ENCODE measurements around the gene HPS6.
A peak's percentile ranks its signal among the peaks of the same experiment; 100 is the strongest.

The HPS6 gene

GRCh38 chr10:102083541-102083940 is 18.4 kb downstream of the HPS6 start:
- Histone ChIP-seq H3K9ac (ENCODE audit: low read length) (no peak overlapping the region), H3K27ac (ENCODE audit: low read length) (no peak overlapping the region), H3K27me3 (ENCODE audit: control insufficient read depth, insufficient read depth, low read length) (no peaks in the 10 kb centered on the region), H3K36me3 (ENCODE audit: control insufficient read depth, low read depth, low read length) (no peaks in the 10 kb centered on the region), H3K4me1 (ENCODE audit: control insufficient read depth, low read depth, low read length) (no peaks in the 10 kb centered on the region), H3K4me3 (ENCODE audit: low read length) (no peak overlapping the region), H3K9me3 (ENCODE audit: control insufficient read depth, low read depth, low read length) (no peaks in the 10 kb centered on the region)

GRCh38 chr10:102085336-102085735 is 20.2 kb downstream of the HPS6 start:
- H3K4me1 ChIP-seq (ENCODE audit: control insufficient read depth, low read depth, low read length) = no peaks in the 10 kb centered on the region
- H3K36me3 ChIP-seq (ENCODE audit: control insufficient read depth, low read depth, low read length) = no peaks in the 10 kb centered on the region
- no peak overlapping the region for H3K27ac ChIP-seq (ENCODE audit: low read length)
- H3K27me3 ChIP-seq (ENCODE audit: control insufficient read depth, insufficient read depth, low read length) = no peaks in the 10 kb centered on the region
- H3K9me3 ChIP-seq (ENCODE audit: control insufficient read depth, low read depth, low read length) = no peaks in the 10 kb centered on the region
- no peak overlapping the region for H3K9ac ChIP-seq (ENCODE audit: low read length)
- no peak overlapping the region for H3K4me3 ChIP-seq (ENCODE audit: low read length)

GRCh38 chr10:102086196-102086595 is 21.0 kb downstream of the HPS6 start:
- Histone ChIP-seq H3K27ac (ENCODE audit: low read length) (no peak overlapping the region), H3K9ac (ENCODE audit: low read length) (no peak overlapping the region), H3K36me3 (ENCODE audit: control insufficient read depth, low read depth, low read length) (no peaks in the 10 kb centered on the region), H3K9me3 (ENCODE audit: control insufficient read depth, low read depth, low read length) (no peaks in the 10 kb centered on the region), H3K4me3 (ENCODE audit: low read length) (no peak overlapping the region), H3K4me1 (ENCODE audit: control insufficient read depth, low read depth, low read length) (no peaks in the 10 kb centered on the region), H3K27me3 (ENCODE audit: control insufficient read depth, insufficient read depth, low read length) (no peaks in the 10 kb centered on the region)

GRCh38 chr10:102090772-102091171 is 25.6 kb downstream of the HPS6 start:
- Histone ChIP-seq H3K27ac (ENCODE audit: low read length) (no peak overlapping the region), H3K9me3 (ENCODE audit: control insufficient read depth, low read depth, low read length) (no peaks in the 10 kb centered on the region), H3K9ac (ENCODE audit: low read length) (no peak overlapping the region), H3K4me1 (ENCODE audit: control insufficient read depth, low read depth, low read length) (no peaks in the 10 kb centered on the region), H3K36me3 (ENCODE audit: control insufficient read depth, low read depth, low read length) (no peaks in the 10 kb centered on the region), H3K27me3 (ENCODE audit: control insufficient read depth, insufficient read depth, low read length) (no peaks in the 10 kb centered on the region), H3K4me3 (ENCODE audit: low read length) (no peak overlapping the region)

- Histone ChIP-seq H3K9me3 (ENCODE audit: control insufficient read depth, low read depth, low read length) (no peaks in the 10 kb centered on the region), H3K27me3 (ENCODE audit: control insufficient read depth, insufficient read depth, low read length) (no peaks in the 10 kb centered on the region), H3K4me1 (ENCODE audit: control insufficient read depth, low read depth, low read length) (no peaks in the 10 kb centered on the region), H3K36me3 (ENCODE audit: control insufficient read depth, low read depth, low read length) (peaks cover 6% of the 10 kb centered on the region), H3K9ac (ENCODE audit: low read length) (no peak overlapping the region), H3K27ac (ENCODE audit: low read length) (no peak overlapping the region), H3K4me3 (ENCODE audit: low read length) (no peak overlapping the region)
Measured at GRCh38 chr10:102096449-102096848, 31.3 kb downstream of the HPS6 start.

- no peaks in the 10 kb centered on the region for H3K9me3 ChIP-seq (ENCODE audit: control insufficient read depth, low read depth, low read length)
- H3K4me1 ChIP-seq (ENCODE audit: control insufficient read depth, low read depth, low read length) = no peaks in the 10 kb centered on the region
- H3K4me3 ChIP-seq (ENCODE audit: low read length) = no peak overlapping the region
- no peak overlapping the region for H3K27ac ChIP-seq (ENCODE audit: low read length)
- H3K9ac ChIP-seq (ENCODE audit: low read length) = no peak overlapping the region
- no peaks in the 10 kb centered on the region for H3K27me3 ChIP-seq (ENCODE audit: control insufficient read depth, insufficient read depth, low read length)
- H3K36me3 ChIP-seq (ENCODE audit: control insufficient read depth, low read depth, low read length) = peaks cover 18% of the 10 kb centered on the region
Measured at GRCh38 chr10:102101152-102101551, 36.0 kb downstream of the HPS6 start.

GRCh38 chr10:102102421-102102820 is 37.3 kb downstream of the HPS6 start:
- Histone ChIP-seq H3K36me3 (ENCODE audit: control insufficient read depth, low read depth, low read length) (peaks cover 26% of the 10 kb centered on the region), H3K4me3 (ENCODE audit: low read length) (no peak overlapping the region)

GRCh38 chr10:102106998-102107397 is 41.8 kb downstream of the HPS6 start:
- Histone ChIP-seq H3K4me1 (ENCODE audit: control insufficient read depth, low read depth, low read length) (no peaks in the 10 kb centered on the region), H3K9me3 (ENCODE audit: control insufficient read depth, low read depth, low read length) (no peaks in the 10 kb centered on the region), H3K36me3 (ENCODE audit: control insufficient read depth, low read depth, low read length) (peaks cover 62% of the 10 kb centered on the region), H3K27ac (ENCODE audit: low read length) (no peak overlapping the region), H3K4me3 (ENCODE audit: low read length) (no peak overlapping the region), H3K27me3 (ENCODE audit: control insufficient read depth, insufficient read depth, low read length) (no peaks in the 10 kb centered on the region), H3K9ac (ENCODE audit: low read length) (no peak overlapping the region)

More at GRCh38 chr10:102102421-102102820, 37.3 kb downstream of the HPS6 start:
- H3K27me3 ChIP-seq (ENCODE audit: control insufficient read depth, insufficient read depth, low read length) = no peaks in the 10 kb centered on the region
- H3K9ac ChIP-seq (ENCODE audit: low read length) = no peak overlapping the region
- H3K9me3 ChIP-seq (ENCODE audit: control insufficient read depth, low read depth, low read length) = no peaks in the 10 kb centered on the region
- H3K27ac ChIP-seq (ENCODE audit: low read length) = no peak overlapping the region
- H3K4me1 ChIP-seq (ENCODE audit: control insufficient read depth, low read depth, low read length) = no peaks in the 10 kb centered on the region

GRCh38 chr10:102109166-102110116 is 44.3 kb downstream of the HPS6 start:
- peaks cover 59% of the 10 kb centered on the region for H3K36me3 ChIP-seq (ENCODE audit: control insufficient read depth, low read depth, low read length)
- no peaks in the 10 kb centered on the region for H3K27me3 ChIP-seq (ENCODE audit: control insufficient read depth, insufficient read depth, low read length)
- H3K9ac ChIP-seq (ENCODE audit: low read length) = no peak overlapping the region
- no peaks in the 10 kb centered on the region for H3K9me3 ChIP-seq (ENCODE audit: control insufficient read depth, low read depth, low read length)
- peaks cover 11% of the 10 kb centered on the region for H3K4me1 ChIP-seq (ENCODE audit: control insufficient read depth, low read depth, low read length)
- H3K27ac ChIP-seq (ENCODE audit: low read length) = no peak overlapping the region
- H3K4me3 ChIP-seq (ENCODE audit: low read length) = no peak overlapping the region

- no peaks in the 10 kb centered on the region for H3K27me3 ChIP-seq (ENCODE audit: control insufficient read depth, insufficient read depth, low read length)
- H3K4me1 ChIP-seq (ENCODE audit: control insufficient read depth, low read depth, low read length) = peaks cover 22% of the 10 kb centered on the region
- no peaks in the 10 kb centered on the region for H3K9me3 ChIP-seq (ENCODE audit: control insufficient read depth, low read depth, low read length)
- peaks cover 50% of the 10 kb centered on the region for H3K36me3 ChIP-seq (ENCODE audit: control insufficient read depth, low read depth, low read length)
- H3K9ac ChIP-seq (ENCODE audit: low read length) = no peak overlapping the region
- H3K4me3 ChIP-seq (ENCODE audit: low read length) = no peak overlapping the region
- no peak overlapping the region for H3K27ac ChIP-seq (ENCODE audit: low read length)
Measured at GRCh38 chr10:102111276-102111675, 46.1 kb downstream of the HPS6 start.

- peaks cover 32% of the 10 kb centered on the region for H3K4me1 ChIP-seq (ENCODE audit: control insufficient read depth, low read depth, low read length)
- H3K36me3 ChIP-seq (ENCODE audit: control insufficient read depth, low read depth, low read length) = peaks cover 43% of the 10 kb centered on the region
- H3K9me3 ChIP-seq (ENCODE audit: control insufficient read depth, low read depth, low read length) = no peaks in the 10 kb centered on the region
- H3K9ac ChIP-seq (ENCODE audit: low read length) = no peak overlapping the region
- H3K27me3 ChIP-seq (ENCODE audit: control insufficient read depth, insufficient read depth, low read length) = no peaks in the 10 kb centered on the region
- H3K4me3 ChIP-seq (ENCODE audit: low read length) = peak overlapping the region; percentile 83
- no peak overlapping the region for H3K27ac ChIP-seq (ENCODE audit: low read length)
Measured at GRCh38 chr10:102112210-102112817, 47.2 kb downstream of the HPS6 start.

Data from iPS-18a (cell line).